H9 (cell line): ENCODE measurements around the gene LIX1L. TPM values are rescaled to one million over a fixed set of nuclear protein-coding genes. Genes with fewer than 3 reads are reported as not detected.

ENCODE experiments used
- DNase-seq: peaks from one replicate; pipeline ENCODE4 v3.0.0-alpha.2; 2017
- H2AFZ ChIP-seq: one replicate; pipeline ENCODE4 v1.6.1; 2013; ENCODE audit warnings: mild to moderate bottlenecking, low read length, control low read depth, moderate library complexity
- H2AK5ac ChIP-seq: 2 replicates; pipeline ENCODE4 v1.6.1; 2013; ENCODE audit warnings: low read length, control low read depth, mixed read lengths; ENCODE audit not compliant: insufficient read length
- H2BK120ac ChIP-seq: one replicate; pipeline ENCODE4 v1.6.1; 2013; ENCODE audit warnings: low read depth, mild to moderate bottlenecking, low read length, control low read depth, inconsistent platforms; ENCODE audit not compliant: poor library complexity, severe bottlenecking
- H2BK12ac ChIP-seq: 2 replicates; pipeline ENCODE4 v1.6.1; 2013; ENCODE audit warnings: low read length, control low read depth, mixed read lengths, low read depth; ENCODE audit not compliant: insufficient read length
- H2BK15ac ChIP-seq: 2 replicates; pipeline ENCODE4 v1.6.1; 2013; ENCODE audit warnings: low read depth, low read length, control low read depth
- H2BK20ac ChIP-seq: one replicate; pipeline ENCODE4 v1.6.1; 2013; ENCODE audit warnings: low read depth, mild to moderate bottlenecking, low read length, control low read depth, inconsistent platforms; ENCODE audit not compliant: poor library complexity, severe bottlenecking
- H2BK5ac ChIP-seq: 2 replicates; pipeline ENCODE4 v1.6.1; 2013; ENCODE audit warnings: low read length, control low read depth, mixed read lengths; ENCODE audit not compliant: insufficient read length
- H3K14ac ChIP-seq: 2 replicates; pipeline ENCODE4 v1.6.1; 2013; ENCODE audit warnings: low read length, control low read depth; ENCODE audit not compliant: insufficient read depth
- H3K18ac ChIP-seq: 2 replicates; pipeline ENCODE4 v1.6.1; 2013; ENCODE audit warnings: low read depth, mild to moderate bottlenecking, mixed read lengths, low read length, control low read depth; ENCODE audit not compliant: insufficient read length
- H3K23ac ChIP-seq: 2 replicates; pipeline ENCODE4 v1.6.1; 2013; ENCODE audit warnings: low read length, control low read depth, mixed read lengths, low read depth; ENCODE audit not compliant: insufficient read length
- H3K23me2 ChIP-seq: 2 replicates; pipeline ENCODE4 v1.6.1; 2013; ENCODE audit warnings: low read depth, mild to moderate bottlenecking, mixed read lengths, low read length, control low read depth; ENCODE audit not compliant: insufficient read length, poor library complexity, severe bottlenecking
- H3K27ac ChIP-seq: 2 replicates; pipeline ENCODE4 v1.5.1; 2013; ENCODE audit warnings: low read length, control low read depth, mixed read lengths, low read depth; ENCODE audit not compliant: insufficient read length
- H3K27me3 ChIP-seq: 2 replicates; pipeline ENCODE4 v1.6.1; 2013; ENCODE audit warnings: low read length, control low read depth, inconsistent platforms; ENCODE audit not compliant: insufficient read depth
- H3K4ac ChIP-seq: 2 replicates; pipeline ENCODE4 v1.6.1; 2013; ENCODE audit warnings: low read depth, mild to moderate bottlenecking, control low read depth, inconsistent platforms, low read length, moderate library complexity
- H3K4me1 ChIP-seq: 2 replicates; pipeline ENCODE4 v1.6.1; 2013; ENCODE audit warnings: low read length, control low read depth, inconsistent platforms; ENCODE audit not compliant: insufficient read depth
- H3K4me2 ChIP-seq: 2 replicates; pipeline ENCODE4 v1.6.1; 2013; ENCODE audit warnings: low read length, control low read depth, mixed read lengths; ENCODE audit not compliant: insufficient read length, insufficient read depth
- H3K56ac ChIP-seq: 2 replicates; pipeline ENCODE4 v1.6.1; 2013; ENCODE audit warnings: low read depth, mild to moderate bottlenecking, mixed read lengths, low read length, control low read depth; ENCODE audit not compliant: insufficient read length
- H3K79me1 ChIP-seq: 2 replicates; pipeline ENCODE4 v1.6.1; 2013; ENCODE audit warnings: low read depth, mild to moderate bottlenecking, moderate library complexity, low read length, control low read depth, inconsistent platforms; ENCODE audit not compliant: insufficient read depth, poor library complexity, severe bottlenecking
- H3K79me2 ChIP-seq: 2 replicates; pipeline ENCODE4 v1.6.1; 2013; ENCODE audit warnings: low read length, control low read depth, inconsistent platforms; ENCODE audit not compliant: insufficient read depth
- H3K9ac ChIP-seq: 2 replicates; pipeline ENCODE4 v1.6.1; 2013; ENCODE audit warnings: low read length, control low read depth, mixed read lengths; ENCODE audit not compliant: insufficient read length; ENCODE audit errors: extremely low read depth
- H3K9me3 ChIP-seq: one replicate; pipeline ENCODE4 v1.6.1; 2013; ENCODE audit warnings: low read depth, low read length, inconsistent platforms; ENCODE audit not compliant: control insufficient read depth
- H3T11ph ChIP-seq: one replicate; pipeline ENCODE4 v1.6.1; 2013; ENCODE audit warnings: mild to moderate bottlenecking, low read length, control low read depth, inconsistent platforms
- H4K20me1 ChIP-seq: one replicate; pipeline ENCODE4 v1.6.1; 2013; ENCODE audit not compliant: control insufficient read depth, insufficient read length, insufficient read depth
- H4K5ac ChIP-seq: 2 replicates; pipeline ENCODE4 v1.6.1; 2013; ENCODE audit warnings: low read depth, mild to moderate bottlenecking, mixed read lengths, low read length, control low read depth; ENCODE audit not compliant: insufficient read length
- H4K8ac ChIP-seq: replicated peaks from 2 replicates; pipeline ENCODE4 v1.6.1; 2013; ENCODE audit warnings: low read length, control low read depth, mixed read lengths, low read depth; ENCODE audit not compliant: insufficient read length
- H4K91ac ChIP-seq: 2 replicates; pipeline ENCODE4 v1.6.1; 2013; ENCODE audit warnings: low read depth, mild to moderate bottlenecking, moderate library complexity, mixed read lengths, low read length, control low read depth; ENCODE audit not compliant: insufficient read length
- H3K27ac Mint-ChIP-seq, 3 experiments: 2 replicates in 2 of 3; 3 replicates in 1 of 3; pipeline ENCODE4 v1.8.0; 2020 to 2021; ENCODE audit warnings: mixed read lengths in 3 of 3, mild to moderate bottlenecking in 1 of 3, moderate library complexity in 1 of 3
- H3K27me3 Mint-ChIP-seq: 2 replicates; pipeline ENCODE4 v1.8.0; 2021; ENCODE audit warnings: low read depth, mild to moderate bottlenecking, moderate library complexity, mixed read lengths
- H3K36me3 Mint-ChIP-seq, 3 experiments: 2 replicates in 2 of 3; 3 replicates in 1 of 3; pipeline ENCODE4 v1.8.0; 2020 to 2021; ENCODE audit warnings: low read depth in 3 of 3, mixed read lengths in 3 of 3; ENCODE audit not compliant: insufficient read depth in 1 of 3
- H3K4me1 Mint-ChIP-seq, 2 experiments: 2 replicates each; pipeline ENCODE4 v1.8.0; 2020; ENCODE audit warnings: mixed read lengths in 2 of 2
- H3K4me3 Mint-ChIP-seq, 2 experiments: 2 replicates in 1 of 2; 3 replicates in 1 of 2; pipeline ENCODE4 v1.8.0; 2020 to 2021; ENCODE audit warnings: mild to moderate bottlenecking in 2 of 2, mixed read lengths in 2 of 2, moderate library complexity in 1 of 2
- H3K9me3 Mint-ChIP-seq, 2 experiments: 2 replicates in 1 of 2; 3 replicates in 1 of 2; pipeline ENCODE4 v1.8.0; 2020; ENCODE audit warnings: mild to moderate bottlenecking in 2 of 2, mixed read lengths in 2 of 2, moderate library complexity in 1 of 2
- CTCF ChIP-seq: fragments of 200-600 bp; sonication (generic); conservative IDR thresholded peaks from 3 replicates; pipeline ENCODE4 v1.8.0; 2021; ENCODE audit warnings: antibody characterized with exemption, mild to moderate bottlenecking
- WGBS: extraction: QIAGEN DNeasy Blood & Tissue Kit; methylation state at CpG from one replicate; pipeline ENCODE4 v1.1.7; 2013; ENCODE audit warnings: missing lambda C conversion rate, low lambda C conversion rate, mixed read lengths; ENCODE audit not compliant: insufficient read length; ENCODE audit errors: extremely low coverage; 5-methylcytosine and 5-hydroxymethylcytosine counted together
- total RNA-seq: library from RNA; stranded (reverse); gene quantifications from 2 replicates; pipeline ENCODE4 v1.2.1, GENCODE V29; 2021

Gene LIX1L
- total RNA-seq, 1 experiment from 2014 or later: 5.9 TPM

GRCh38 chr1:145964328-145965118 is 6.7 kb upstream of the LIX1L start, which contains the start of the genes ANKRD34A and POLR3GL:
Gene ANKRD34A (minus strand): TSS chr1:145964575. CDS start chr1:145961759, 2,816 bp downstream.
Gene POLR3GL (plus strand): TSS chr1:145964690. CDS start chr1:145974866, 10,176 bp downstream.
- H3K9ac ChIP-seq: peak within 1 kb of the TSS; percentile 17
- no peaks in the 10 kb centered on the region for H3K79me1 ChIP-seq
- no peak within 1 kb of the TSS for H4K5ac ChIP-seq
- H2BK15ac ChIP-seq: no peak within 1 kb of the TSS
- peak within 1 kb of the TSS in 1 of 3 experiments; percentile 90; a peak in 2 of 7 replicates for H3K27ac Mint-ChIP-seq
- H3K4me1 Mint-ChIP-seq: peaks cover 26 to 35% of the 10 kb centered on the region in 2 experiments
- H2BK20ac ChIP-seq: no peak within 1 kb of the TSS
- H3K27me3 ChIP-seq: peaks cover 30% of the 10 kb centered on the region
- WGBS: no CpG with 5 or more reads among the region's 37 CpGs
- H2BK12ac ChIP-seq: no peak within 1 kb of the TSS
- peak; percentile 98 for DNase-seq
- no peak within 1 kb of the TSS for H3K14ac ChIP-seq
- H2BK120ac ChIP-seq: no peak within 1 kb of the TSS
- H2AFZ ChIP-seq: peak within 1 kb of the TSS; percentile 72
- TF ChIP-seq CTCF: no peak
- peak within 1 kb of the TSS; percentile 75 for H3K4me2 ChIP-seq
- peaks cover 2% of the 10 kb centered on the region; the same call in 1 of the 2 replicates for H3K4me1 ChIP-seq
- no peaks in the 10 kb centered on the region for H3K79me2 ChIP-seq
- H2AK5ac ChIP-seq: no peak within 1 kb of the TSS
- H4K20me1 ChIP-seq: no peaks in the 10 kb centered on the region
- no peak within 1 kb of the TSS for H3K27ac ChIP-seq
- peaks cover 0 to 2% (median 0%) of the 10 kb centered on the region in 3 experiments; a peak in 2 of 7 replicates for H3K36me3 Mint-ChIP-seq
- H3K4ac ChIP-seq: no peak within 1 kb of the TSS
- H3K23ac ChIP-seq: no peak within 1 kb of the TSS
- no peaks in the 10 kb centered on the region for H3K9me3 ChIP-seq
- peak within 1 kb of the TSS; percentile 78 to 92 for H3K4me3 Mint-ChIP-seq
- no peak within 1 kb of the TSS for H4K91ac ChIP-seq
- H3K27me3 Mint-ChIP-seq: peaks cover 46% of the 10 kb centered on the region
- H3K56ac ChIP-seq: no peak within 1 kb of the TSS
- H2BK5ac ChIP-seq: no peak within 1 kb of the TSS
- no peak within 1 kb of the TSS for H4K8ac ChIP-seq
- no peak within 1 kb of the TSS for H3K18ac ChIP-seq
- H3T11ph ChIP-seq: no peak within 1 kb of the TSS
- H3K23me2 ChIP-seq: peaks cover 27% of the 10 kb centered on the region
- peaks cover 3% of the 10 kb centered on the region in 2 experiments; a peak in 3 of 5 replicates for H3K9me3 Mint-ChIP-seq
